IMR-90 (cell line): ENCODE results near the gene FANK1. TPM values are rescaled to one million over a fixed set of nuclear protein-coding genes. Genes with fewer than 3 reads are reported as not detected.

Experiments used
- ATAC-seq: fragments of 200-7000 bp; cut with Tn5 transposase; 2 replicates; pipeline ENCODE4 v1.9.1; 2020; ENCODE audit warnings: low read depth, mild to moderate bottlenecking, moderate library complexity
- BruUV-seq: library from RNA; stranded (reverse); fragments of 400-500 nt; replicated peaks from 2 replicates; lab custom pipeline; 2021; lab: Mats Ljungman, UMichigan
- CTCF ChIA-PET: fragments of 300-600 bp; formaldehyde crosslinking; extraction: SDS; loops from one replicate; lab custom pipeline; 2021; ENCODE audit warnings: antibody characterized with exemption; lab: Yijun Ruan, JAX
- POLR2A ChIA-PET: fragments of 300-600 bp; sonication (Branson Sonifier 250); formaldehyde crosslinking; loops from one replicate; lab custom pipeline; 2022; ENCODE audit warnings: antibody characterized with exemption; ENCODE audit not compliant: unreplicated experiment; lab: Charles Lee
- DNase-seq: peaks from one replicate; pipeline ENCODE4 v3.0.0; 2013
- H2AFZ ChIP-seq: replicated peaks from 2 replicates; pipeline ENCODE3; 2013; ENCODE audit warnings: low read length, mild to moderate bottlenecking; ENCODE audit not compliant: poor library complexity
- H2AK5ac ChIP-seq: 2 replicates; pipeline ENCODE4 v1.6.1; 2013; ENCODE audit warnings: low read depth, low read length, inconsistent platforms
- H2AK9ac ChIP-seq: replicated peaks from 2 replicates; pipeline ENCODE3; 2013; ENCODE audit warnings: mild to moderate bottlenecking, low read depth, low read length, moderate library complexity; ENCODE audit not compliant: poor library complexity
- H2BK120ac ChIP-seq: 2 replicates; pipeline ENCODE4 v1.6.1; 2013; ENCODE audit warnings: low read depth, low read length, inconsistent platforms
- H2BK15ac ChIP-seq: 3 replicates; pipeline ENCODE4 v1.6.1; 2013; ENCODE audit warnings: low read depth, low read length, inconsistent platforms
- H2BK20ac ChIP-seq: 2 replicates; pipeline ENCODE4 v1.6.1; 2013; ENCODE audit warnings: low read depth, mild to moderate bottlenecking, inconsistent platforms, low read length, moderate library complexity
- H2BK5ac ChIP-seq: 2 replicates; pipeline ENCODE4 v1.6.1; 2013; ENCODE audit warnings: mild to moderate bottlenecking, low read depth, low read length, inconsistent platforms; ENCODE audit not compliant: poor library complexity, severe bottlenecking
- H3K14ac ChIP-seq: replicated peaks from 2 replicates; pipeline ENCODE4 v1.6.1; 2013; ENCODE audit warnings: low read depth, low read length, inconsistent platforms
- H3K18ac ChIP-seq: 2 replicates; pipeline ENCODE4 v1.6.1; 2013; ENCODE audit warnings: low read depth, low read length, control low read depth
- H3K23ac ChIP-seq: 2 replicates; pipeline ENCODE4 v1.6.1; 2013; ENCODE audit warnings: low read depth, low read length, inconsistent platforms
- H3K27ac ChIP-seq: 2 replicates; pipeline ENCODE4 v1.5.1; 2013; ENCODE audit warnings: mild to moderate bottlenecking, control low read depth, low read length; ENCODE audit not compliant: insufficient read depth
- H3K27me3 ChIP-seq: 2 replicates; pipeline ENCODE4 v1.6.1; 2013; ENCODE audit warnings: low read length; ENCODE audit not compliant: control insufficient read depth, insufficient read depth
- H3K36me3 ChIP-seq: 2 replicates; pipeline ENCODE4 v1.6.1; 2013; ENCODE audit warnings: low read length, mixed read lengths; ENCODE audit not compliant: control insufficient read depth, insufficient read depth
- H3K4ac ChIP-seq: 2 replicates; pipeline ENCODE4 v1.6.1; 2013; ENCODE audit warnings: low read depth, low read length, inconsistent platforms
- H3K4me1 ChIP-seq: 2 replicates; pipeline ENCODE4 v1.6.1; 2013; ENCODE audit warnings: low read length, mixed read lengths; ENCODE audit not compliant: control insufficient read depth, insufficient read depth
- H3K4me2 ChIP-seq: 2 replicates; pipeline ENCODE4 v1.6.1; 2013; ENCODE audit warnings: low read depth, mild to moderate bottlenecking, control low read depth, low read length, moderate library complexity
- H3K4me3 ChIP-seq: 2 replicates; pipeline ENCODE4 v1.5.1; 2013; ENCODE audit warnings: low read depth, mild to moderate bottlenecking, control low read depth, low read length, moderate library complexity; ENCODE audit not compliant: insufficient read depth
- H3K56ac ChIP-seq: 2 replicates; pipeline ENCODE4 v1.6.1; 2013; ENCODE audit warnings: low read length, inconsistent platforms; ENCODE audit not compliant: insufficient read depth; ENCODE audit errors: extremely low read depth
- H3K79me1 ChIP-seq, 2 experiments: 2 replicates each; pipeline ENCODE4 v1.6.1; 2013; ENCODE audit warnings: low read length in 2 of 2, inconsistent platforms in 1 of 2, low read depth in 1 of 2
- H3K9ac ChIP-seq: 2 replicates; pipeline ENCODE4 v1.6.1; 2013; ENCODE audit warnings: low read depth, low read length, control low read depth
- H3K9me1 ChIP-seq: 2 replicates; pipeline ENCODE4 v1.6.1; 2013; ENCODE audit warnings: low read length, inconsistent platforms; ENCODE audit not compliant: insufficient read depth
- H3K9me3 ChIP-seq: 2 replicates; pipeline ENCODE4 v1.6.1; 2013; ENCODE audit warnings: low read length; ENCODE audit not compliant: control insufficient read depth, insufficient read depth
- H4K20me1 ChIP-seq: 2 replicates; pipeline ENCODE4 v1.6.1; 2013; ENCODE audit warnings: low read length, inconsistent platforms; ENCODE audit not compliant: insufficient read depth
- H4K5ac ChIP-seq: 2 replicates; pipeline ENCODE4 v1.6.1; 2013; ENCODE audit warnings: mild to moderate bottlenecking, low read depth, low read length, control low read depth
- H4K8ac ChIP-seq, 2 experiments: 2 replicates each; pipeline ENCODE4 v1.6.1; 2013; ENCODE audit warnings: low read depth in 2 of 2, low read length in 2 of 2, control low read depth in 1 of 2, inconsistent platforms in 1 of 2
- H4K91ac ChIP-seq: 2 replicates; pipeline ENCODE4 v1.6.1; 2013; ENCODE audit warnings: low read depth, low read length, inconsistent platforms; ENCODE audit not compliant: insufficient read depth
- BHLHE40 ChIP-seq: fragments of 150-350 bp; IDR thresholded peaks from 2 replicates; pipeline ENCODE4 v1.6.1; 2016; ENCODE audit warnings: mild to moderate bottlenecking, low read depth, low read length
- CEBPB ChIP-seq: IDR thresholded peaks from 2 replicates; pipeline ENCODE4 v1.6.1; 2012; ENCODE audit warnings: low read depth, low read length, improper control_type of control experiment
- CHD1 ChIP-seq: IDR thresholded peaks from 2 replicates; pipeline ENCODE4 v1.6.1; 2012; ENCODE audit warnings: low read depth, low read length, improper control_type of control experiment
- FOS ChIP-seq: fragments of 150-350 bp; IDR thresholded peaks from 2 replicates; pipeline ENCODE4 v1.6.1; 2016; ENCODE audit warnings: low read depth, low read length
- MAFK ChIP-seq: IDR thresholded peaks from 2 replicates; pipeline ENCODE4 v1.6.1; 2012; ENCODE audit warnings: low read depth, low read length, improper control_type of control experiment
- MAZ ChIP-seq: IDR thresholded peaks from 2 replicates; pipeline ENCODE4 v1.6.1; 2012; ENCODE audit warnings: low read depth, mild to moderate bottlenecking, low read length, improper control_type of control experiment, moderate library complexity, borderline replicate concordance
- MXI1 ChIP-seq: IDR thresholded peaks from 2 replicates; pipeline ENCODE4 v1.6.1; 2012; ENCODE audit warnings: low read depth, mild to moderate bottlenecking, low read length, moderate library complexity, borderline replicate concordance
- NFE2L2 ChIP-seq: fragments of 150-350 bp; IDR thresholded peaks from 2 replicates; pipeline ENCODE4 v1.6.1; 2016; ENCODE audit warnings: low read depth, mild to moderate bottlenecking, low read length
- POLR2A ChIP-seq: IDR thresholded peaks from 2 replicates; pipeline ENCODE4 v1.6.1; 2012; ENCODE audit warnings: mild to moderate bottlenecking, low read depth, low read length
- RAD21 ChIP-seq: IDR thresholded peaks from 2 replicates; pipeline ENCODE4 v1.6.1; 2012; ENCODE audit warnings: low read length, improper control_type of control experiment
- RCOR1 ChIP-seq: IDR thresholded peaks from 2 replicates; pipeline ENCODE4 v1.6.1; 2012; ENCODE audit warnings: mild to moderate bottlenecking, low read length, improper control_type of control experiment; ENCODE audit not compliant: insufficient replicate concordance
- RFX5 ChIP-seq: IDR thresholded peaks from 2 replicates; pipeline ENCODE4 v1.8.0; 2012; ENCODE audit warnings: low read depth, mild to moderate bottlenecking, low read length, moderate library complexity
- SMC3 ChIP-seq: fragments of 150-350 bp; IDR thresholded peaks from 2 replicates; pipeline ENCODE4 v1.6.1; 2016; ENCODE audit warnings: low read depth, mild to moderate bottlenecking, antibody characterized with exemption, low read length, moderate library complexity
- USF2 ChIP-seq: fragments of 150-350 bp; IDR thresholded peaks from 2 replicates; pipeline ENCODE4 v1.6.1; 2017; ENCODE audit warnings: mild to moderate bottlenecking, antibody characterized with exemption, low read length, low read depth
- WGBS, 2 experiments: methylation state at CpG; one replicate each; pipeline versions ENCODE4 v1.1.5 to v1.1.7; 2013; ENCODE audit warnings: missing lambda C conversion rate in 2 of 2; ENCODE audit not compliant: insufficient read length in 1 of 2; ENCODE audit errors: extremely low coverage in 2 of 2; 5-methylcytosine and 5-hydroxymethylcytosine counted together
- dilution Hi-C: fragments of 300-500 bp; cut with HindIII; formaldehyde crosslinking; loops from one replicate; pipeline ENCODE4 v1.14.3; 2018; ENCODE audit warnings: low sequenced_read_pairs; ENCODE audit not compliant: unreplicated experiment
- in situ Hi-C: fragments of 300-500 bp; cut with MboI; formaldehyde crosslinking; loops from 3 replicates; pipeline ENCODE4 v1.14.3; 2019; ENCODE audit warnings: low sequenced_read_pairs, inconsistent platforms, mixed read lengths
- intact Hi-C: fragments of 100-400 bp; cut with micrococcal nuclease; formaldehyde crosslinking; loops from 2 replicates; pipeline ENCODE4 v1.10.0; 2022
- polyA plus RNA-seq, 3 experiments: library from polyadenylated mRNA; depleted of rRNA; stranded (reverse); fragments of >200 nt; gene quantifications; 2 replicates each; pipeline ENCODE4 v1.2.3, GENCODE V29; 2012; ENCODE audit warnings: low replicate concordance in 1 of 3
- total RNA-seq: library from RNA; depleted of rRNA; stranded (reverse); fragments of >200 nt; gene quantifications from 2 replicates; pipeline ENCODE4 v1.2.3, GENCODE V29; 2012
- TF ChIP-seq, protein P1 (sequence below): conservative IDR thresholded peaks from 2 replicates; pipeline ENCODE4 v1.5.1; 2012; ENCODE audit warnings: mild to moderate bottlenecking, low read depth, low read length, improper control_type of control experiment
- TF ChIP-seq, protein P2 (sequence below): fragments of 150-350 bp; IDR thresholded peaks from 2 replicates; pipeline ENCODE4 v1.6.1; 2016; ENCODE audit warnings: low read depth, mild to moderate bottlenecking, low read length, moderate library complexity, borderline replicate concordance

The FANK1 gene
- total and polyA plus RNA-seq, 2 of the 4 experiments (the other 2 are of a cell fraction), result 0.90 to 2.2 TPM

DNA sequence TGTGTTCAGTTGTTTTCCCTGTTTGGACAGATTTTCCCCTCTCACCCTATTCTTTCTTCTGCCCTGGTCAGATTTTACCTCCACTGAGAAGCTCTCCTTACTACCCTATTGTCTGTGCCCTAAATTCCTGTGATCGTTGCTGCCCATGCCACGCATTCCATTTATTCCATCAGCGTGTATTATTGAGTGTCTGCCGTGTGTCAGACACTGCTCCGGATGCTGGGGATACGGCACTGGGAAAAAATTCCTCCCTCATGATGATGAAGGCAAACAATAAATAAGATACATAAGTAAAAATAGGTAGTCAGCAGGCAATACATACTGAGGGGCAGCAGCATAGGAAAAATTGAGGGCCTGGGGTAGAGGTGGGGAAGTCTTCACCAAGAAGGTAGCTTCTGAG, 86.8 kb downstream of the FANK1 start:
- Histone ChIP-seq H3K27ac (no peak overlapping the region), H3K4me3 (no peak overlapping the region)

More for the DNA sequence above, 86.8 kb downstream of the FANK1 start:
- Histone ChIP-seq H2AK5ac (no peak overlapping the region), H2BK20ac (no peak overlapping the region), H4K8ac (no peak overlapping the region), H4K91ac (no peak overlapping the region), H3K79me1 (no peaks in the 10 kb centered on the region), H2AK9ac (no peak overlapping the region), H4K5ac (no peak overlapping the region), H3K4me1 (no peaks in the 10 kb centered on the region), H2BK15ac (no peak overlapping the region), H2BK120ac (no peak overlapping the region), H3K4ac (no peak overlapping the region), H3K56ac (no peak overlapping the region), H3K9me3 (no peaks in the 10 kb centered on the region), H3K4me2 (no peak overlapping the region), H3K23ac (no peak overlapping the region), H3K18ac (no peak overlapping the region), H3K14ac (no peak overlapping the region), H4K20me1 (no peaks in the 10 kb centered on the region), H3K36me3 (no peaks in the 10 kb centered on the region), H2AFZ (no peak overlapping the region), H2BK5ac (no peak overlapping the region), H3K9ac (no peak overlapping the region), H3K9me1 (no peaks in the 10 kb centered on the region; the same call in 1 of the 2 replicates), H3K27me3 (peaks cover 24% of the 10 kb centered on the region)
- intact Hi-C loops (loop anchor here (2.0 to 5.0 kb wide), 6 partner anchors 116 to 1869 kb away; no protein-coding TSS in a partner anchor), in situ Hi-C loops (no loop called here), dilution Hi-C loops (no loop called here)
- no peak for TF ChIP-seq CHD1
- no peak for TF ChIP-seq MAFK
- TF ChIP-seq USF2, result no peak
- TF ChIP-seq, protein P1, sequence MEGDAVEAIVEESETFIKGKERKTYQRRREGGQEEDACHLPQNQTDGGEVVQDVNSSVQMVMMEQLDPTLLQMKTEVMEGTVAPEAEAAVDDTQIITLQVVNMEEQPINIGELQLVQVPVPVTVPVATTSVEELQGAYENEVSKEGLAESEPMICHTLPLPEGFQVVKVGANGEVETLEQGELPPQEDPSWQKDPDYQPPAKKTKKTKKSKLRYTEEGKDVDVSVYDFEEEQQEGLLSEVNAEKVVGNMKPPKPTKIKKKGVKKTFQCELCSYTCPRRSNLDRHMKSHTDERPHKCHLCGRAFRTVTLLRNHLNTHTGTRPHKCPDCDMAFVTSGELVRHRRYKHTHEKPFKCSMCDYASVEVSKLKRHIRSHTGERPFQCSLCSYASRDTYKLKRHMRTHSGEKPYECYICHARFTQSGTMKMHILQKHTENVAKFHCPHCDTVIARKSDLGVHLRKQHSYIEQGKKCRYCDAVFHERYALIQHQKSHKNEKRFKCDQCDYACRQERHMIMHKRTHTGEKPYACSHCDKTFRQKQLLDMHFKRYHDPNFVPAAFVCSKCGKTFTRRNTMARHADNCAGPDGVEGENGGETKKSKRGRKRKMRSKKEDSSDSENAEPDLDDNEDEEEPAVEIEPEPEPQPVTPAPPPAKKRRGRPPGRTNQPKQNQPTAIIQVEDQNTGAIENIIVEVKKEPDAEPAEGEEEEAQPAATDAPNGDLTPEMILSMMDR, result no peak
- TF ChIP-seq FOS, result no peak
- TF ChIP-seq NFE2L2, result no peak
- TF ChIP-seq MXI1, result no peak
- TF ChIP-seq MAZ, result no peak
- no peak for TF ChIP-seq RAD21
- TF ChIP-seq POLR2A, result no peak
- TF ChIP-seq BHLHE40, result no peak
- TF ChIP-seq, protein P2, sequence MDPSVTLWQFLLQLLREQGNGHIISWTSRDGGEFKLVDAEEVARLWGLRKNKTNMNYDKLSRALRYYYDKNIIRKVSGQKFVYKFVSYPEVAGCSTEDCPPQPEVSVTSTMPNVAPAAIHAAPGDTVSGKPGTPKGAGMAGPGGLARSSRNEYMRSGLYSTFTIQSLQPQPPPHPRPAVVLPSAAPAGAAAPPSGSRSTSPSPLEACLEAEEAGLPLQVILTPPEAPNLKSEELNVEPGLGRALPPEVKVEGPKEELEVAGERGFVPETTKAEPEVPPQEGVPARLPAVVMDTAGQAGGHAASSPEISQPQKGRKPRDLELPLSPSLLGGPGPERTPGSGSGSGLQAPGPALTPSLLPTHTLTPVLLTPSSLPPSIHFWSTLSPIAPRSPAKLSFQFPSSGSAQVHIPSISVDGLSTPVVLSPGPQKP, result no peak
- TF ChIP-seq RFX5, result no peak
- TF ChIP-seq SMC3, result no peak
- no peak for TF ChIP-seq CEBPB
- no peak for TF ChIP-seq RCOR1
- BruUV-seq, result no TSS peak
- DNase-seq, result no peak
- WGBS, 2 experiments, result no CpG with 5 or more reads among the region's 6 CpGs
- ChIA-PET POLR2A (interaction anchor here (0.5 kb wide), 1 partner anchor 1212 kb away, joined by 13 read pairs; no protein-coding TSS in a partner anchor), CTCF (interaction anchor here (1.2 to 4.1 kb wide), 4 partner anchors 9 to 766 kb away, joined by 3 to 21 read pairs (median 6); no protein-coding TSS in a partner anchor)
- ATAC-seq, result no peak
